H1 (cell line): ENCODE measurements around the gene NR2E3. TPM values are rescaled to one million over a fixed set of nuclear protein-coding genes. Genes with fewer than 3 reads are reported as not detected.
A peak's percentile ranks its signal among the peaks of the same experiment; 100 is the strongest.

Experiments used
- CTCF ChIA-PET: fragments of 300-600 bp; sonication (Branson Sonifier 250); formaldehyde crosslinking; loops from one replicate; lab custom pipeline; 2021; ENCODE audit not compliant: partially characterized antibody; lab: Charles Lee
- POLR2A ChIA-PET: fragments of 300-600 bp; sonication (Branson Sonifier 250); formaldehyde crosslinking; loops from one replicate; lab custom pipeline; 2021; ENCODE audit warnings: inconsistent platforms; ENCODE audit not compliant: partially characterized antibody; lab: Charles Lee
- DNase-seq, 2 experiments: peaks; one replicate each; pipeline versions ENCODE4 v3.0.0 to v3.0.0-alpha.2; 2010 to 2022; ENCODE audit warnings: low spot score in 2 of 2, low read depth in 1 of 2, mixed read lengths in 1 of 2
- FAIRE-seq: peaks from 2 replicates; lab custom pipeline; 2011; peaks lifted over from hg19 to GRCh38; lab: Jason Lieb, UNC
- H2AFZ ChIP-seq: 2 replicates; pipeline ENCODE4 v1.8.1; 2012; ENCODE audit warnings: low read length, inconsistent platforms
- H2AK5ac ChIP-seq: 2 replicates; pipeline ENCODE4 v1.6.1; 2013; ENCODE audit warnings: low read depth, low read length
- H2BK120ac ChIP-seq: replicated peaks from 2 replicates; pipeline ENCODE3; 2013; ENCODE audit warnings: low read depth, low read length, inconsistent platforms
- H2BK12ac ChIP-seq: 2 replicates; pipeline ENCODE4 v1.6.1; 2013; ENCODE audit warnings: low read depth, low read length
- H2BK15ac ChIP-seq: 2 replicates; pipeline ENCODE4 v1.6.1; 2013; ENCODE audit warnings: low read length
- H2BK20ac ChIP-seq: 2 replicates; pipeline ENCODE4 v1.6.1; 2013; ENCODE audit warnings: low read length
- H2BK5ac ChIP-seq: 2 replicates; pipeline ENCODE4 v1.6.1; 2013; ENCODE audit warnings: low read depth, low read length
- H3K14ac ChIP-seq: 2 replicates; pipeline ENCODE4 v1.6.1; 2013; ENCODE audit warnings: inconsistent platforms; ENCODE audit not compliant: insufficient read length
- H3K18ac ChIP-seq: 2 replicates; pipeline ENCODE4 v1.6.1; 2013; ENCODE audit warnings: low read length; ENCODE audit errors: extremely low read depth
- H3K23ac ChIP-seq: 2 replicates; pipeline ENCODE4 v1.6.1; 2013; ENCODE audit warnings: inconsistent platforms; ENCODE audit not compliant: insufficient read length
- H3K23me2 ChIP-seq: 2 replicates; pipeline ENCODE4 v1.6.1; 2013; ENCODE audit warnings: low read depth, low read length
- H3K27ac ChIP-seq: 2 replicates; pipeline ENCODE4 v1.6.1; 2011; ENCODE audit warnings: low read depth, low read length, inconsistent platforms
- H3K27me3 ChIP-seq, 4 experiments: replicated peaks in 1 of 4; 1 replicate in 1 of 4; 2 replicates in 3 of 4; pipeline versions ENCODE4 v1.6.1 to v1.8.1; 2011 to 2013; ENCODE audit warnings: low read length in 3 of 4, mild to moderate bottlenecking in 3 of 4, inconsistent platforms in 2 of 4, mixed read lengths in 2 of 4, moderate library complexity in 1 of 4; ENCODE audit not compliant: control insufficient read depth in 3 of 4, insufficient read depth in 3 of 4; ENCODE audit errors: extremely low read depth in 1 of 4
- H3K36me3 ChIP-seq, 4 experiments: 2 replicates each; pipeline versions ENCODE4 v1.6.1 to v1.8.1; 2011 to 2013; ENCODE audit warnings: mild to moderate bottlenecking in 4 of 4, low read length in 3 of 4, moderate library complexity in 2 of 4, control low read depth in 1 of 4, inconsistent platforms in 1 of 4; ENCODE audit not compliant: insufficient read depth in 4 of 4, control insufficient read depth in 2 of 4
- H3K4ac ChIP-seq: replicated peaks from 2 replicates; pipeline ENCODE3; 2013; ENCODE audit warnings: low read length, low read depth, mixed read lengths, inconsistent platforms; ENCODE audit not compliant: insufficient read length
- H3K4me1 ChIP-seq, 4 experiments: replicated peaks in 1 of 4; 1 replicate in 1 of 4; 2 replicates in 3 of 4; pipeline versions ENCODE4 v1.6.1 to v1.8.1; 2011 to 2013; ENCODE audit warnings: low read length in 3 of 4, inconsistent platforms in 2 of 4, mixed read lengths in 1 of 4; ENCODE audit not compliant: insufficient read depth in 4 of 4, control insufficient read depth in 3 of 4
- H3K4me2 ChIP-seq, 2 experiments: 2 replicates each; pipeline versions ENCODE4 v1.6.1 to v1.8.1; 2011 to 2013; ENCODE audit warnings: low read depth in 2 of 2, low read length in 2 of 2, control low read depth in 1 of 2, inconsistent platforms in 1 of 2, mild to moderate bottlenecking in 1 of 2; ENCODE audit not compliant: insufficient read depth in 1 of 2
- H3K4me3 ChIP-seq, 4 experiments: fragments of 200-600, 300-600 bp in 1 of 4; sonication (generic), shearing (Covaris generic), sonication (Bioruptor Twin) in 1 of 4; 2 replicates each; pipeline versions ENCODE4 v1.5.1 to v1.8.1; 2011 to 2016; ENCODE audit warnings: low read length in 4 of 4, low read depth in 3 of 4, control low read depth in 2 of 4, inconsistent platforms in 2 of 4, mild to moderate bottlenecking in 2 of 4, mixed read lengths in 1 of 4, moderate library complexity in 1 of 4; ENCODE audit not compliant: insufficient read depth in 2 of 4; ENCODE audit errors: extremely low read depth in 1 of 4
- H3K56ac ChIP-seq: replicated peaks from 2 replicates; pipeline ENCODE3; 2013; ENCODE audit warnings: low read depth, mild to moderate bottlenecking, mixed read lengths, low read length, inconsistent platforms; ENCODE audit not compliant: insufficient read length
- H3K79me1 ChIP-seq: 2 replicates; pipeline ENCODE4 v1.6.1; 2013; ENCODE audit warnings: low read depth, low read length, control low read depth
- H3K79me2 ChIP-seq, 2 experiments: 2 replicates each; pipeline versions ENCODE4 v1.6.1 to v1.8.1; 2012 to 2013; ENCODE audit warnings: low read length in 2 of 2, mild to moderate bottlenecking in 2 of 2, inconsistent platforms in 1 of 2; ENCODE audit not compliant: insufficient read depth in 2 of 2, control insufficient read depth in 1 of 2
- H3K9ac ChIP-seq, 4 experiments: replicated peaks in 1 of 4; 1 replicate in 1 of 4; 2 replicates in 3 of 4; pipeline versions ENCODE4 v1.6.1 to v1.8.1; 2011 to 2013; ENCODE audit warnings: low read depth in 3 of 4, low read length in 3 of 4, control low read depth in 2 of 4, mild to moderate bottlenecking in 2 of 4, moderate library complexity in 2 of 4, inconsistent platforms in 1 of 4; ENCODE audit errors: extremely low read depth in 1 of 4
- H3K9me3 ChIP-seq, 2 experiments: 2 replicates each; pipeline versions ENCODE4 v1.6.1 to v1.8.1; 2012 to 2013; ENCODE audit warnings: mild to moderate bottlenecking in 2 of 2, moderate library complexity in 2 of 2, control low read depth in 1 of 2, inconsistent platforms in 1 of 2, low read depth in 1 of 2, low read length in 1 of 2, mixed read lengths in 1 of 2; ENCODE audit not compliant: insufficient read depth in 2 of 2
- H4K20me1 ChIP-seq, 2 experiments: replicated peaks in 1 of 2; 2 replicates each; pipeline versions ENCODE3 to v1.8.1; 2011 to 2013; ENCODE audit warnings: inconsistent platforms in 2 of 2, low read length in 2 of 2, mild to moderate bottlenecking in 1 of 2; ENCODE audit not compliant: insufficient read depth in 2 of 2, control insufficient read depth in 1 of 2
- H4K5ac ChIP-seq: 2 replicates; pipeline ENCODE4 v1.6.1; 2013; ENCODE audit warnings: low read length, low read depth, mixed read lengths, inconsistent platforms; ENCODE audit not compliant: insufficient read length
- H4K8ac ChIP-seq: 2 replicates; pipeline ENCODE4 v1.8.0; 2013; ENCODE audit warnings: mild to moderate bottlenecking, moderate library complexity, low read length, inconsistent platforms; ENCODE audit not compliant: insufficient read depth; ENCODE audit errors: extremely low read depth
- H4K91ac ChIP-seq: replicated peaks from 2 replicates; pipeline ENCODE3; 2013; ENCODE audit warnings: low read length, mixed read lengths, inconsistent platforms; ENCODE audit not compliant: insufficient read length
- ASH2L ChIP-seq: fragments of 200-600, 300-600 bp; sonication (generic); IDR thresholded peaks from one replicate; pipeline ENCODE4 v1.7.1; 2017; ENCODE audit warnings: low read length
- KDM1A ChIP-seq: fragments of 200-600, 300-600 bp; sonication (generic); IDR thresholded peaks from 2 replicates; pipeline ENCODE4 v1.7.1; 2016; ENCODE audit warnings: mild to moderate bottlenecking, low read length, borderline replicate concordance
- POLR2A ChIP-seq, 2 experiments: IDR thresholded peaks; 1 replicate in 1 of 2; 2 replicates in 1 of 2; pipeline ENCODE4 v1.6.1; 2011; ENCODE audit warnings: low read depth in 2 of 2, low read length in 2 of 2, mild to moderate bottlenecking in 2 of 2; ENCODE audit errors: control extremely low read depth in 1 of 2
- POU5F1 ChIP-seq: IDR thresholded peaks from 2 replicates; pipeline ENCODE4 v1.6.1; 2011; ENCODE audit warnings: low read depth, mild to moderate bottlenecking, low read length, moderate library complexity
- RXRA ChIP-seq: IDR thresholded peaks from 2 replicates; pipeline ENCODE4 v1.6.1; 2011; ENCODE audit warnings: low read depth, mild to moderate bottlenecking, low read length, moderate library complexity; ENCODE audit not compliant: insufficient read depth
- WGBS, 2 experiments: shearing (Covaris generic) in 1 of 2; methylation state at CpG; one replicate each; pipeline versions ENCODE4 v1.1.6 to v1.1.7; 2013 to 2015; ENCODE audit warnings: low lambda C conversion rate in 2 of 2, mixed read lengths in 2 of 2, inconsistent platforms in 1 of 2, low coverage in 1 of 2, missing lambda C conversion rate in 1 of 2; ENCODE audit not compliant: insufficient replicate concordance in 2 of 2, insufficient coverage in 1 of 2, insufficient read length in 1 of 2; ENCODE audit errors: extremely low coverage in 1 of 2, missing lambda C conversion rate in 1 of 2; 5-methylcytosine and 5-hydroxymethylcytosine counted together
- polyA plus RNA-seq, 7 experiments: library from polyadenylated mRNA; depleted of rRNA in 3 of 7; stranded (reverse) in 5 of 7; unstranded in 2 of 7; fragments of >200 nt in 5 of 7; fragments of 200-250 nt in 2 of 7; gene quantifications; 1 replicate in 5 of 7; 2 replicates in 1 of 7; 4 replicates in 1 of 7; pipeline versions ENCODE4 v1.2.1 to v1.2.3, GENCODE V29; 2011 to 2013; ENCODE audit warnings: missing spikeins in 2 of 7, mixed read lengths in 2 of 7
- total RNA-seq: library from RNA; stranded (reverse); fragmentation: NEBNext Ultra II Directional; extraction: Animal tissue kit (Norgen Biotek cat#: 25700); gene quantifications from 2 replicates; pipeline ENCODE4 v1.2.1, GENCODE V29; 2021

NR2E3 gene
- total and polyA plus RNA-seq, 2 of the 8 experiments (the other 6 are each of a cell fraction or from before 2014, with no cell fraction given): 0.56 to 0.80 TPM

DNA sequence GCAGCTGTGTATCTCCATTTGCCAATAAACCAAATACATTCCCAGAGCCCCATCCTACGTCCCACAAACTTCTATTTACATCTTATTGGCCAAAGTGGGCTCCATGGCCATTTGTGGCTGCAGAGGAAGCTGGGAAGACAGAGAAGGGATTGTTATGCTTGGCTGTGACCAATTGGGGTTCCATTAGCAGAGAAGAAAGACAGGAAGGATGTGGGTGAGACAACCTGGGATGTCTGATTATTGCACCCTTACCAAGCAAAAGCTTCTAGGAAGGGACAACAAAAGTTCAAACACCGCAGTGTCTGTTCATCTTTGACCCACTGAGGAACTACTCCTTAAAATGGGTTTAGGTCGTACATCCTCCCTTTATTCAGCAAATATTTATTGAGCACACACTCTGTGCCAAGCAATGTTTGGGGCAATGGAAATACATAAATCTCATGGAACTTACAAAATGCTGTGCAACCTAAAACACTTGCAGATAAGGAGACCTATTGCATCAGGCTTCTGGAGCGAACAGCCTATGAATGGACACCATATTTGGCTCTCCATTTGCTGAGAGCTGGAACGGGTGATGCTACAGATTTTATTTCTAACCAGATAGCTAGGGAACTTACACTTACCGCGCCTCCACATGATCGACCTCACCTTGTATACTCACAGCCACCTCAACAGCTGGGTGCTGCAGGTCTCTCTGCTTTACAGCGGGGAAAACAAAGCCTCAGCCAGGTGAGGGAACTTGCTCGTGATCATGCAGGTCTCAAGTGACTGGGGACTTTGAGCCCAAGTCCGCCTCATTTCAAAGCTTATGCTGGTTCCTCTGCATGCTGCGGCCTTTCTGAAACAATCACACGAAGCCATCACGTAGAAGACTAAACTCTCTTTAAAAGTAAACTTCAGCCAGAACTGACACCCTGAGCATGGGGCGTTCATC is 21.4 kb upstream of the NR2E3 start:
- Histone ChIP-seq H3K4me3 (no peak overlapping the region), H3K4me1 (no peaks in the 10 kb centered on the region), H3K23me2 (peaks cover 3% of the 10 kb centered on the region; the same call in 1 of the 2 replicates), H4K91ac (no peak overlapping the region), H4K5ac (no peak overlapping the region), H2BK120ac (no peak overlapping the region), H3K9ac (no peak overlapping the region), H2BK12ac (0 out of 2 replicates have a peak overlapping the region, but pooled peaks have one; percentile 69), H3K4me2 (no peak overlapping the region), H3K9me3 (no peaks in the 10 kb centered on the region), H3K23ac (no peak overlapping the region), H3K56ac (no peak overlapping the region), H3K4ac (no peak overlapping the region), H3K36me3 (no peaks in the 10 kb centered on the region), H2BK15ac (no peak overlapping the region), H3K79me1 (no peaks in the 10 kb centered on the region), H3K79me2 (no peaks in the 10 kb centered on the region), H3K18ac (no peak overlapping the region), H3K14ac (no peak overlapping the region), H4K20me1 (peaks cover 0 to 2% of the 10 kb centered on the region in 2 experiments), H2AK5ac (peak overlapping the region; percentile 56; the same call in 1 of the 2 replicates), H2AFZ (no peak overlapping the region), H3K27ac (no peak overlapping the region), H4K8ac (no peak overlapping the region), H2BK20ac (no peak overlapping the region), H3K27me3 (no peaks in the 10 kb centered on the region), H2BK5ac (no peak overlapping the region)
- ChIA-PET CTCF (interaction anchor here (1.0 to 5.7 kb wide), 9 partner anchors 9 to 376 kb away, joined by 3 to 62 read pairs (median 4); no protein-coding TSS in a partner anchor), POLR2A (interaction anchor here (1.1 kb wide), 1 partner anchor 11 kb away, joined by 3 read pairs; no protein-coding TSS in a partner anchor)
- no peak for FAIRE-seq
- TF ChIP-seq RXRA (no peak), POU5F1 (no peak), POLR2A (IDR thresholded peaks at IDR 0.05; ENCODE audit: control extremely low read depth in 1 of 2, low read depth in 2 of 2, low read length in 2 of 2) (no peak), ASH2L (no peak), KDM1A (no peak)
- WGBS, 2 experiments: 92% methylated on average over 15 of the region's 15 CpGs; no CpG with 5 or more reads in 1 of the 2 experiments
- DNase-seq: peak in 1 of 2 experiments; percentile 29
